Sigmoid colon (tissue), 7 donors: Measurements from ENCODE around the gene DNAH11. TPM values are rescaled to one million over a fixed set of nuclear protein-coding genes. Genes with fewer than 3 reads are reported as not detected.

Experiments
- DNase-seq: peaks from one replicate; pipeline ENCODE4 v3.0.0-alpha.2; 2019
- H3K27ac ChIP-seq, 4 donors: fragments of 200-600 bp; sonication (generic); one replicate each; pipeline ENCODE4 v1.5.1; 2016 to 2019; ENCODE audit warnings: mild to moderate bottlenecking in 1 of 4
- H3K27me3 ChIP-seq, 3 donors: fragments of 200-600 bp; sonication (generic); one replicate each; pipeline ENCODE4 v1.5.1; 2019; ENCODE audit warnings: mild to moderate bottlenecking in 1 of 3
- H3K36me3 ChIP-seq, 4 donors: fragments of 200-600 bp; sonication (generic); one replicate each; pipeline ENCODE4 v1.5.1; 2016 to 2019
- H3K4me1 ChIP-seq, 4 donors: fragments of 200-600 bp; sonication (generic); one replicate each; pipeline ENCODE4 v1.5.1; 2017 to 2019
- H3K4me3 ChIP-seq, 4 donors: fragments of 200-600 bp; sonication (generic); one replicate each; pipeline ENCODE4 v1.5.1; 2017 to 2019; ENCODE audit warnings: mild to moderate bottlenecking in 2 of 4, moderate library complexity in 1 of 4
- H3K9me3 ChIP-seq, 4 donors: fragments of 200-600 bp in 3 of 4; sonication (generic) in 3 of 4; one replicate each; pipeline versions ENCODE4 v1.5.1 to v1.6.1; 2013 to 2019
- CTCF ChIP-seq, 4 experiments: fragments of 450-650 bp in 3 of 4; fragments of 200-600 bp in 1 of 4; IDR thresholded peaks; one replicate each; pipeline ENCODE4 v1.5.1; 2016 to 2019; ENCODE audit warnings: antibody characterized with exemption in 4 of 4, mild to moderate bottlenecking in 3 of 4, moderate library complexity in 2 of 4
- EP300 ChIP-seq, 4 donors: sonication (generic); formaldehyde crosslinking; IDR thresholded peaks; one replicate each; pipeline ENCODE4 v1.6.1; 2017; ENCODE audit warnings: antibody characterized with exemption in 4 of 4
- POLR2A ChIP-seq, 2 donors: fragments of 450-650 bp; IDR thresholded peaks; one replicate each; pipeline ENCODE4 v1.6.1; 2016; ENCODE audit warnings: antibody characterized with exemption in 2 of 2, mild to moderate bottlenecking in 2 of 2, moderate library complexity in 2 of 2
- POLR2AphosphoS5 ChIP-seq, 4 donors: sonication (generic); formaldehyde crosslinking; IDR thresholded peaks; one replicate each; pipeline ENCODE4 v1.6.1; 2017; ENCODE audit warnings: antibody characterized with exemption in 4 of 4
- WGBS, 2 donors: extraction: QIAGEN DNeasy Blood & Tissue Kit; methylation state at CpG; one replicate each; pipeline ENCODE4 v1.1.7; 2013; 5-methylcytosine and 5-hydroxymethylcytosine counted together
- intact Hi-C: fragments of 100-400 bp; cut with DNase I; formaldehyde crosslinking; loops from one replicate; pipeline ENCODE4 v1.15.1; 2023
- polyA plus RNA-seq, 3 donors: library from polyadenylated mRNA; stranded (reverse); fragments of 200-250 nt; gene quantifications; one replicate each; pipeline ENCODE4 v1.2.3, GENCODE V29; 2013
- total RNA-seq, 4 donors: library from RNA; depleted of rRNA; stranded (reverse); fragments of >200 nt; gene quantifications; one replicate each; pipeline ENCODE4 v1.1.0, GENCODE V29; 2016
- donor health status: healthy with polysubstance abuse.
- donor health status: Bipolar disorder and iron deficiency.
- donor health status: healthy.

Gene DNAH11
- total and polyA plus RNA-seq, 7 donors, result under 0.01 to 1.2 (median 0.13) TPM; not detected in 2

GRCh38 chr7:21641546-21641945 lies 98.7 kb downstream of the DNAH11 start:
- H3K27ac ChIP-seq, result no peak overlapping the region
- no peak for DNase-seq
- no peaks in the 10 kb centered on the region for H3K36me3 ChIP-seq
- 78 to 86% methylated on average over 4 of the region's 4 CpGs for WGBS, 2 donors
- no peaks in the 10 kb centered on the region for H3K27me3 ChIP-seq
- no peaks in the 10 kb centered on the region for H3K4me1 ChIP-seq
- H3K9me3 ChIP-seq, result peaks cover 0 to under 1% (median 0%) of the 10 kb centered on the region in 4 donors
- no peak for TF ChIP-seq POLR2A (IDR thresholded peaks at IDR 0.05)
- TF ChIP-seq EP300 (IDR thresholded peaks at IDR 0.05), result no peak
- TF ChIP-seq CTCF (IDR thresholded peaks at IDR 0.05), result no peak
- TF ChIP-seq POLR2AphosphoS5 (IDR thresholded peaks at IDR 0.05), result no peak
- H3K4me3 ChIP-seq, result no peak overlapping the region
- intact Hi-C loops, result no loop called here

DNA sequence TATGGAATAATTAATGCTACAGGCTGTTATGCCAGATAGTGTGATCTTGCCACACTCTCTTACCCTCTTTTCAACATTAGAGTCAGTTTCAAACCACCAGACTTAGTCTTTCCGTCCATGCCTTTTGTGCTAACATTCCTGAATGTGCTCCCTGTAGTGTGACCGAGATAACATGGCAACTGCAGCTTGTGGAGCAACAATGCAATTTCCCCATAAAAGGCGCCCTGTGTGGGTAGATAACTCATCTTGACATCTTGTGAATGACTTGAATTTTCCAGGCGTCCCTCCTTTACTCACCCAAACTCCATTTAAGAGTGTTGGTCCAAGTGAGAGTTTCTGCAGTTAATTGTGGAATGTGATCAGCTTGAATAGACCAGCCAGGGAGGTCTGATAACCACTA lies 99.6 kb downstream of the DNAH11 start:
- 40 to 67% methylated on average over 4 of the region's 4 CpGs for WGBS, 2 donors

GRCh38 chr7:21651697-21652096 lies 108.9 kb downstream of the DNAH11 start:
- WGBS, 2 donors, result 34 to 69% methylated on average over 1 of the region's 1 CpG
- no peaks in the 10 kb centered on the region for H3K4me1 ChIP-seq
- no peaks in the 10 kb centered on the region for H3K27me3 ChIP-seq
- H3K36me3 ChIP-seq, result no peaks in the 10 kb centered on the region
- TF ChIP-seq POLR2A (IDR thresholded peaks at IDR 0.05), result no peak
- no peak for TF ChIP-seq POLR2AphosphoS5 (IDR thresholded peaks at IDR 0.05)
- TF ChIP-seq EP300 (IDR thresholded peaks at IDR 0.05), result no peak
- no peak for TF ChIP-seq CTCF (IDR thresholded peaks at IDR 0.05)
- no peak for DNase-seq
- intact Hi-C loops, result no loop called here
- no peak overlapping the region for H3K4me3 ChIP-seq
- no peak overlapping the region for H3K27ac ChIP-seq
- H3K9me3 ChIP-seq, result peaks cover 0 to 3% (median 0%) of the 10 kb centered on the region in 4 donors

More for the DNA sequence above, 99.6 kb downstream of the DNAH11 start:
- Histone ChIP-seq H3K4me3 (no peak overlapping the region), H3K9me3 (peaks cover 0 to 3% (median 0%) of the 10 kb centered on the region in 4 donors), H3K27ac (no peak overlapping the region), H3K4me1 (no peaks in the 10 kb centered on the region), H3K27me3 (no peaks in the 10 kb centered on the region), H3K36me3 (no peaks in the 10 kb centered on the region)
- no peak for DNase-seq
- intact Hi-C loops, result no loop called here
- TF ChIP-seq POLR2A (IDR thresholded peaks at IDR 0.05) (no peak), EP300 (IDR thresholded peaks at IDR 0.05) (no peak), POLR2AphosphoS5 (IDR thresholded peaks at IDR 0.05) (no peak)

- intact Hi-C loops, result no loop called here
- no peak for DNase-seq
- WGBS, 2 donors, result 94 to 96% methylated on average over 4 of the region's 4 CpGs
- Histone ChIP-seq H3K36me3 (no peaks in the 10 kb centered on the region), H3K27ac (no peak overlapping the region), H3K27me3 (no peaks in the 10 kb centered on the region), H3K4me1 (no peaks in the 10 kb centered on the region), H3K4me3 (no peak overlapping the region), H3K9me3 (no peaks in the 10 kb centered on the region)
- TF ChIP-seq POLR2A (IDR thresholded peaks at IDR 0.05) (no peak), CTCF (IDR thresholded peaks at IDR 0.05) (no peak), POLR2AphosphoS5 (IDR thresholded peaks at IDR 0.05) (no peak), EP300 (IDR thresholded peaks at IDR 0.05) (no peak)
These were observed 110.8 kb downstream of the DNAH11 start for GRCh38 chr7:21653623-21654022.

- intact Hi-C loops, result no loop called here
- Histone ChIP-seq H3K27ac (no peak overlapping the region), H3K4me1 (no peaks in the 10 kb centered on the region), H3K27me3 (no peaks in the 10 kb centered on the region), H3K36me3 (no peaks in the 10 kb centered on the region), H3K4me3 (no peak overlapping the region), H3K9me3 (peaks cover 0 to 5% (median 0%) of the 10 kb centered on the region in 4 donors)
- TF ChIP-seq POLR2AphosphoS5 (IDR thresholded peaks at IDR 0.05), result no peak
- TF ChIP-seq POLR2A (IDR thresholded peaks at IDR 0.05), result no peak
- TF ChIP-seq CTCF (IDR thresholded peaks at IDR 0.05), result no peak
- TF ChIP-seq EP300 (IDR thresholded peaks at IDR 0.05), result no peak
- WGBS, 2 donors, result 73 to 84% methylated on average over 5 of the region's 5 CpGs
- no peak for DNase-seq
These were observed 113.2 kb downstream of the DNAH11 start for GRCh38 chr7:21656081-21656480.
